Tongue (tissue), 2 donors: Measurements from ENCODE around the gene NANOS1. TPM values are rescaled to one million over a fixed set of nuclear protein-coding genes. Genes with fewer than 3 reads are reported as not detected.
A peak's percentile ranks its signal among the peaks of the same experiment; 100 is the strongest.
"Not testable (repeated sequence)": the region's sequence is repeated elsewhere in the genome, so short reads cannot be mapped to it uniquely, and the experiment has no call there.

Source experiments
- DNase-seq: peaks from one replicate; pipeline ENCODE4 v3.0.0-alpha.2; 2015
- total RNA-seq: library from RNA; depleted of rRNA; stranded (reverse); fragments of >200 nt; gene quantifications from one replicate; pipeline ENCODE4 v1.2.3, GENCODE V29; 2014

NANOS1 gene
- total RNA-seq, 1 donor from 2014 or later = 4.6 TPM

DNA sequence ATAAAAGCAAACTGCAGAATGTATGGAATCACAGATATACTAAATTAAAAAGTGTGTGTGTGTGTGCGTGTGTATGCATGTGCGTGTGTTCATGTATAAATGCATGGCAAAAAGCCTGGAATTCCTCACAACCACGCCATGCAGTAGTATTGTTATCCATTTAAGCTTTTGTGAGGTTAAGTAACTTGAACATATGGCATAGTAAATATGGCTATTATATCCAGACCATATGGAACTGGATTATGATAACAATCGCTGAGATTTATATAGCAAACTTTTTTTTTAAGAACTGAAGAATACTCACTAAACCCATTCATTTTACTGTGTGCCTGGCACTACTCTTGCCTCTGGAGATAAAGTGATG lies 22.3 kb upstream of the NANOS1 start:
- no peak for DNase-seq

DNA sequence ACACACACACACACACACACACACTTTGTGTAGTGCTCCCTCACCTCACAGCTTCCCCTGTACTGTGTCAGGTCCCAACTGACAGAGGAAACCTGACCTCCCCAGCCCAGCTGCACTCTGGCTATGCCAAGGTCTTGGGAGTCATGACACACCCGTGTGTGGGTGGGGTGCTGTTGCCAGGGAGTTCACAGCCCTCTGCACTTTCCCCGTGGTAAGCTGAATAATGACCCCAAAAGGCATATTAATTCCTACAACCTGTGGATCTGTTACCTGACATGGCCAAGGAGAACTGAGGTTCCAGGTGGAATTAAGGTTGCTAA lies 8.9 kb upstream of the NANOS1 start:
- no peak for DNase-seq

DNA sequence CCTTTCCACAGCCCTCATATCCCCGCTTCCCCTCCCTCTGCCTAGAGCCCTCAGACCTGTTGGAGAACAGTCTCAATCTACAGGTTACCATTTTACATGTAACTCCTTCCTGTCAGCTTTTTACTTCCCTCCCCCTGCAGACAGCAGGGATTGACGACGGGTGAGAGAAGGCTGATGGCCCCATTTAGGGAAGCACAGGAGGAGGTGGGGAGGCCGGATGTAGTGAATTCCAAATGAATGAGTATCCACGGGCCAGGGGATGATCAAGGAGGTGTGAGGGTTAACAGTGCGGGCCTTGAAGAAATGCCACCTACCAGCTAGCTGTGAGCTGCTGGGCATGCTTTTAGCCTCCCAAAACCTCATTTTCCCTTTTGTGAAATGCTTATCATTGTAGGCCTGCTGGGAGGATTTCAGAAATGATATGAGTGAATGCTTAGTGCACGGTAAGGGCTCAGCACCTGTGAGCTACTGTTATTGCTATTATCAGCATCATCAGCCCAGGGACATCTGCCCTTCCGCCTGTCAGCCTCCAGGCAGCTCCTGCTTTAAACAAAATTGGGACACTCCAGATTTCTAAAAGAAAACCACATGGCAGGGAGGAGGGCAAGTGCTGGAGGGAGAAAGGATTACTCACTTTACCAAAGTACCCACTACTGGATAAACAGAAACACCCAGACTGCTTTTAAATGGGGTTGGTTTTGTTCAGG lies 6.5 kb upstream of the NANOS1 start:
- DNase-seq = no peak

DNA sequence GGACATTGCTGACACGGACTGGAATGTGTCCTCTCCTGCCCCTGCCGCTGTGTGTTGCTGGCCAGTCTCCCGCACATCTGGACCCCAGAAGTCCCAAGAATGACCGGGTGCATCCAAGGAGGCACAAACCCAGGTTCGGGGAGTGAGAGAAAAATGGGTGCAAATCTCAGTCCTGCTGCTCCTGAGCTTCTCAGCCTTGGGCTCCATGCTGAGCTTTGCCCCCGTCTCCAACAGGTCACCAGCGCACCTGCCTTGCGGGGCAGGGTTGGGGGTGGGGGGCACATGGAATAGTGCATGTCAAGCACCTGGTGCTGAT lies 6.0 kb upstream of the NANOS1 start:
- DNase-seq = no peak

DNA sequence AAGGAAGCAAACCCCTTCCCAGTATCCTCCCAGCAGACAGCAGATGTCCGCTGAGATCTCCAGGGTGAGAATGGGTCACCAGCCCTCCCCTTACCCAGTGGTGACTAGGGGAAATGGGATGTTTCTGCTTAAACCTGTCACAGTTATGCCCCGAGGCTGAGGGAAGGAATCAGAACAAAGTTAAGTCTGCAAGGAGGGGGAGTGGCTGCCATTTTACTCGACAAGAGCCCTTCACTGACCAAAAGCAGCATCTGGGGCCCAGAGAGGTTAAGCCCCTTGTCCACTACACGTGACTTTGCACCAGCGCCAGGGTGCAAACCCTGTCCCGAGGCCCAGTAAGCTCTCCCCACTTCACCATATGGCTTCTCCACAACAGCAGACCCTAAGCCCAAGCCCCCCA lies 4.6 kb upstream of the NANOS1 start:
- DNase-seq = no peak

DNA sequence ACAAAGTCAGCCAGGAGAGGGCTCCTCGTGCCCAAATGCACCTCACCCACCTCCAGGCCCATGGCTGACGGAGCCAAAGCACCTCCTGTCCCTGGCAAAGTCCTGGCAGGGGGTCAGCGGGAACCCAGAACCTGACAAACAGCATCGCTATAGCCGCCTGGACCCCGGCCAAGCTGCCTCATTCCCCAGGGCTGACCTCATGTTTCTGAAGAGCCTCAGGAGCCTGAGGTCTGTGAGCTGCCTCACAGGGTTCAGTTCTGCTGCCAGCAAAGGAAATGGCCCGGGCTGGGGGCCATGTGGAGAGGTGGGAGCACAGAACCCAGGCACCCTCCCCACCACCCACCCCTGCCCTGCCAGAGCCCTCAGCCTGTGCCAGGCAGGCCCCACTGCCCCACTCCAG lies 4.2 kb upstream of the NANOS1 start:
- DNase-seq = peak; percentile 46

DNA sequence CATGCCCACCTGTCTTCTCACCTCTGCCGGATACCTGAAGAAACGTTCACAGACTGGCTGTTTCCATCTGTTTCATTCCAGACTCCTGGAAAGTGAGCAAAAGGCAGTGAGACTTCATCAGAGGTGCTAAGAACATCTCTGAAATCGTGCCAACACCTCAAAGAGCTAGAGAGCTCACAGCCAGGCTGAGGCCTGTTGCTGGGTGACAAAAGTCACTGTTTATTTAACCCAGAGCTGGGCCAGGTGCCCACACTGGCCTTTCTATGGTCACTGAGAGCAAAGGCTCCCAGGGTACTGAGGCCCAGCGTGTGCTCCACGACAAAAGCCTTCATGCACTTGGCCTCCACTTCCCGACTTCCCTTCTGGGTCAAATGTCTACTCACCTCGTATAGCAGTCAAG lies 3.7 kb upstream of the NANOS1 start:
- DNase-seq = peak; percentile 26

DNA sequence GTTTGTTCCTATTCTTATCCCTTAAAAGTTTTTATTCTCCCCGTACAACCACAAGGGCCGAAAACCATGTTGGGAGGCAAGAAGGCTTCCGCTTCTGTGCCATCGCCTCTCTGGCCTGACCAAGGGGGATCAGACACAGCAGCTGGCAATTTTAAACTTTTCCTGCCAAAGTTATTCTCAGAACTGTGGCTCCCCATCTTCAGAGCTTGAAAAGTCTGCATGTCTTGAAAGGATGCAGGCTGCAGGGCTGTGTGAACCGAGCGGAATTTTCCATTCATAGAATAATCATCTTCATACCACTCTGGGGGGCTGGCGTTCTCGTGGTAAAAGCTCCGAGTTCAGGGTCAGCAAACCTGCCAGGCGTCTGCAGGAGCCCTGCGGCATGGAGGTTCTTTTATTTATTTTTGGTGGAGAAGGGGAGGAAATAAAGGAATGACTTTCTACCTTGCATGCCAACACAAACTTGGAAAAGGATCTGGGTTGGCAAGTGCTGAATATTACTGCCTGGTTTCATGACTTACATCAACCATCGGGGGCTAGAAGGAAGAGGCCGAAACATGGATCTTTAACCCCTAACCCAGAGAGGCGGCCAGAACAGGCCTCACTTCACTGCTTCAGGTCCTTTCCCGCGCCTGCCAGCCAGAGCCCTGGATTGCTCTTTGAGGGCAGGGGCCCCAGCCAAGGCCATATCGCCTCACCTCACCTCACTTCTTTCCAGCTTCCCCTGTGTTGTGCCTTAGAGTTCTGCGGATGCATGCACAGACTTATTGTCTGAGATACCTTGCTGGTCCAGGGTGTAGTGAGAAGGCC lies 3.0 kb upstream of the NANOS1 start:
- peak; percentile 21 for DNase-seq

DNA sequence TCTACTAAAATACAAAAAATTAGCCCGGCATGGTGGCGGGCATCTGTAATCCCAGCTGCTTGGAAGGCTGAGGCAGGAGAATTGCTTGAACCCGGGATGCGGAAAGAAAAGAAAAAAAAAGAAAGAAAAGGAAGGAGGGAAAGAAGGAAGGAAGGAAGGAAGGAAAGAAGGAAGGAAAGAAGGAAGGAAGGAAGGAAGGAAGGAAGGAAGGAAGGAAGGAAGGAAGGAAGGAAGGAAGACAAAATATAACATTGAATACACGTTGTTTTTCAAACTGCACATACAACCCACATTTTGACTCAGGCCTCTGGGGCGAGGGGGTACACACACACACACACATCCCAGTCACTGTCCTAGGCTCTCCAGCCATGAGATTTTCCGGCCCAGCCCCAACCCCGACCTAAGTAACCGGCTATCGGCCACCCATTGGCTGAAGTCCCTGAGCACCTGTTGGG lies 1.0 kb upstream of the NANOS1 start:
- not testable (repeated sequence) for DNase-seq

DNA sequence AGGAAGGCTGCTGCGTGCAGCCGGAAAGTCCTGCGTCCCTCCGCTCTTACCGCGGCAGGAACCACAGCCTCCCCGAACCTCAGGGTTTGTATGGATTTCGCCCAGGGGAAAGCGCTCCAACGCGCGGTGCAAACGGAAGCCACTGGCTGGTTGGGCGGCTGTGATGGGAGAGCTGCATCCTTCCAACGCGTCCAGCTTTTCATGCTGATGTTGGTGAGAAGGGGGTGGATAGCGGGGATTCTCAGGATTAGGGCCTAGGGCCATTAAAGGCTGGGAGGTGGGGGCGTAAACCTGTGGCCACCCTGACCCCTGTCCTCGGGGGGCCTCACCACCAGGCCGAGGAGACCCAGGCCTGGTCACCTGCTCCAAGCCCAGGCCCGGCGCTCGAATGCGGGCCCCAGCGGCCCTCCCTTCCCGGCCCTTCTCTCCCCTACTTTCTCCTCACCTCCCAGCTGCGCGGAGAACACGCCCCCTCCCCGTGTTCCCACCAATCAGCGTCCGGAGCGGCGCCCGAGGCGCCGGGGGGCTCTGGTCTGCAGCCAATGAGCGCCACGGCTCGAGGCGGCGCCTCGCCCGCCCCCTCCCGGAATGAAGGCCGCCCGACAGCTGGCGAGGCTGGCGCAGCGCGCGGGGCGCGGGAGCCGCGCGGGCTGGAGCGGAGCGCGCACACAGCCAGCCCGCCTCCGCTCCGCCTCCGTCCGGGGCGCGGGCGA lies 458 bp upstream of the NANOS1 start:
- peak; percentile 96 for DNase-seq

DNA sequence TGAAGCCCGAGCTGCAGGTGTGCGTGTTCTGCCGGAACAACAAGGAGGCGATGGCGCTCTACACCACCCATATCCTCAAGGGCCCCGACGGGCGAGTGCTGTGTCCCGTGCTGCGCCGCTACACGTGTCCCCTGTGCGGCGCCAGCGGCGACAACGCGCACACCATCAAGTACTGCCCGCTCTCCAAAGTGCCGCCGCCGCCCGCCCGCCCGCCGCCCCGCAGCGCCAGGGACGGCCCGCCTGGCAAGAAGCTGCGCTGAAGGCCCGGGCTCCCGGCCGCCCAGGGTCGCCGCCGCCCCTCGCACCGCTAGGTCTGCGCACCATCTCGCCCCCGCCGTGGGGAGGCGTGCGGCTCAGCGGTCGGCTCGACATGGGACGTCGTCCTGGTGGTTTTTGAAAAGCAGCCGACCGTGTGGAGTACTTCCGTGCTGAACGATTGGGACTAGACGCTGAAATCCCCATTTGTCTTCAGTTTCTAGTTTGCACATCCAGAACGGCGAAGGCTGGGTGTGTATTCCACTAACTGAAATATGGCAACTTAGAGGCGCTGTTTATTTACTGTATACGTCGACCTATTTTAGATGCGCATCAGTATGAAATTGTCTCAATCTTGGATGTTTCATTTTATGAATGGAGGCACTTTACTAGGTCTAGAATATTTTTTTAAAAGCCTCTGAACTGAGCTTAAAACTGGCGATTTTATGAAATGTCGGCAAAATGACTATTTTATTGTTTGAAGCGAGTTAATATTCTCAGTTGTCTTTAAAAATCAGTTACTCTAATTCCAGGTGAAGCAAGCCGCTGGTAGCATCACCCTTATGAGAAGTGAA lies 1.1 kb downstream of the NANOS1 start:
- peak; percentile 51 for DNase-seq

DNA sequence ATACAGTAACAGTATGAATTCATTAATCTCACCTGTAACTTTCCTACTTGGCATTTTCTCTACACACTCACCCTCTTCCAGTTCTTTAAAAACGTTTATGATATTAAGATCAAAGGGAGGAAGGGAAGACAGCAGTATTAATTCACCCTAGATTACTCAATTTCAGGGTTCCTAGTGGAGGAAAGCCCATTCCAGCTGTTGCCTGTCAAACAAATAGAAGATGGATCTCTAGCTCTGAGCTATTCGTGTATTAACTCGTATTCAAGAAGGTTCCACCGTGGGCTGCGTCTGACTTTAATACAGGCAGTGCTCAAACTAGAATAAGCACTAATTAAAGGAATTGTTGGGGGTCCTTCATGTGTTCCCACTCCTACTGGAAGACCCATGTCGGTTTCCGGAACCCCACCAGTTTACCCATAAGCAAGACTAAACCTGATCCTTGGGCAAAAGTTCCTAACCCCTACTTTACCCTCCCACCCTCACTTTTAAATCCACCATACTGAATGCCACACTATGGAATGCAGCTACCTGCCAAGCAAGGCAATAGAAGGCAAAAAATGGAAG lies 2.1 kb downstream of the NANOS1 start:
- DNase-seq = peak; percentile 39

DNA sequence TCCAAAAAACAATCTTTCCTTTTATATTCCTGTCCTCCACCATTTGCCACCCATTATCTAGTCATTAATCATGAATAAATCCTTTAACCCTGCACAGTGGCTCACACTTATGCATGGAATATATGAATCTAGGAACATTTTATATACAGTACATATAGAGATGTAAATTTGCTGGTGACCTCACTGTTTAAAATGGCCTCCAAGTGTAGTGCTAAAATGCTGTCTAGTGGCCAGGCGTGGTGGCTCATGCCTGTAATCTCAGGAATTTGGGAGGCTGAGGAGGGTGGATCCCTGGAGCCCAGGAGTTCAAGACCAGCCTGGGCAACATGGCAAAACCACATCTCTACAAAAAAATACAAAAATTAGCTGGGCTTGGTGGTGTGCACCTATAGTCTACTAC lies 9.6 kb downstream of the NANOS1 start:
- DNase-seq = no peak

DNA sequence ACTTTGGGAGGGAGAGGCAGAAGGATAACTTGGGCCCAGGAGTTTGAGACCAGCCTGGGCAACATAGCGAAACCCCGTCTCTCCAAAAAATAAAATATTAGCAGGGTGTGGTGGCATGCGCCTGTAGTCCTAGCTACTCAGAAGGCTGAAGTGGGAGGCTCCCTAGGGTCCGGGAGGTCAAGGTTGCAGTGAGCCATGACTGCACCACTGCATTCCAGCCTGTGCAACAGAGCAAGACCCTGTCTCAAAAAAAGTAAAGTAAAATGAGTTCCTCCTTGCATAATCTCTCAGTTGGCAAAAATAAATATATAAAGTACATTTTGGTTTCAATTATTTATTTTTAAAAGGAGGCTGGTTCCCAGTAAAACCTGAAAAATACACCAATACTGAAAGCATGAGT lies 11.8 kb downstream of the NANOS1 start:
- no peak for DNase-seq

DNA sequence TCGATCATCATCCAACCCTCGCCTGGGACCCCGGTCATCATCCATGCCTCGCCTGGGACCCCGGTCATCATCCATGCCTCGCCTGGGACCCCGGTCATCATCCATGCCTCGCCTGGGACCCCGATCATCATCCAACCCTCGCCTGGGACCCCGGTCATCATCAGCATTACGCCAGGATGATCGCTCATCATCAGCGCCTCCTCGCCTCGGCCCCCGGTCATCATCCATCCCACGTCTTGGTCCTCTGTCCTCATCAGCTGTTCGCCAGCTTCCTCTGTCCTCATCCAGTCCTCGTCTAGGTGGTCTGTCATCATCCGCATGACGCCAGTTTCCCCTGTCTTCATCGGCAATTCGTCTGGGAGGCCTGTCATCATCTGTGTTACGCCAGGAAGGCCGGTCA lies 12.7 kb downstream of the NANOS1 start:
- DNase-seq = no peak

DNA sequence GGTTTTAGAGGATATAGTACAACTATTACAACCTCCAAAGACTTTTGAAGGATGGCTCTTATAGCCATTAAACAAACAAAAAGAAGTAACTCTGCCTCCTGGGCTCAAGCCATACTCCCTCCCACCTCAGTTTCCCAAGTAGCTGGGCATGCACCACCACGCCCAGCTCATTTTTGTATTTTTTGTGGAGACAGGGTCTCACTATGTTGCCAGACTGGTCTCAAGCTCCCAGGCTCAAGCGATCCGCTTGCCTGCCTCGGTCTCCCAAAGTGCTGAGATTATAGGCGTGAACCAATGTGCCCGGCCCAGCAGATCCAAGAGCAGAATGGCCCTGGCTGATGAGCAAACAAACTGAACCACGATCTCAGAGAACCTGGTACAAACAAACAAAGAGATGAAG lies 16.0 kb downstream of the NANOS1 start:
- no peak for DNase-seq

DNA sequence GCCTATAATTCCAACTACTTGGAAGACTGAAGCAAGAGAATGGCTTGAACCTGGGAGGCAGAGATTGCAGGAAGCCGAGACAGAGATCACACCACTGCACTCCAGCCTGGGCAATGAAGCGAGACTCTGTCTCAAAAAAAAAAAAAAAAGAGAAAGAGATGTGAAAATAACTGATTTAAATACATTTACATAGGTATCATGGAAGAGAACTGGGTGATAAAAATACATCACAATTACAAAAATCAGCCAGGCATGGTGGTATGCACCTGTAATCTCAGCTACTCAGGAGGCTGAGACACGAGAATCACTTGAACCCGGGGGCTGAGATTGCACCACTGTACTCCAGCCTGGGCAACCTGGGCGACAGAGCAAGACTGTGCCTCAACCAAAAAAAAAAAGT lies 19.8 kb downstream of the NANOS1 start:
- DNase-seq = no peak

DNA sequence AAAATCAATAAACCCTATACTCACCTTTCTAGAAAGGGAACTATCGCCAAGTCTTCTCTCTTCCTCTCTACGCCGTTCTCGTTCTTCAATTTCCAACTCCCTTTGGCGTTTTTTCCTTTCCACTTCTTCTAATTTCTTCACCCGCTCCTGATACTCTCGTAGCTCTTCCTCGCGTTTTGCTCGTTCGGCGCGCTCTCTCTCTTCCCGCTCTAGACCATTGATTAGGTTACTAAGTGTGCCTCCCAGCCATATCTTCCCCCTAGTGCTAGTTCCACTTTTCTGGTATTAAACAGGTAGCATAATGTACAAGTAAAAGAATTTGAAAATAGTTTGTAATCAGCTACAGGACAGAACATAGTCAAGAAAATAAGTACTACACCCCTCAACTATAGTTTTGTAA lies 20.3 kb downstream of the NANOS1 start:
- no peak for DNase-seq

DNA sequence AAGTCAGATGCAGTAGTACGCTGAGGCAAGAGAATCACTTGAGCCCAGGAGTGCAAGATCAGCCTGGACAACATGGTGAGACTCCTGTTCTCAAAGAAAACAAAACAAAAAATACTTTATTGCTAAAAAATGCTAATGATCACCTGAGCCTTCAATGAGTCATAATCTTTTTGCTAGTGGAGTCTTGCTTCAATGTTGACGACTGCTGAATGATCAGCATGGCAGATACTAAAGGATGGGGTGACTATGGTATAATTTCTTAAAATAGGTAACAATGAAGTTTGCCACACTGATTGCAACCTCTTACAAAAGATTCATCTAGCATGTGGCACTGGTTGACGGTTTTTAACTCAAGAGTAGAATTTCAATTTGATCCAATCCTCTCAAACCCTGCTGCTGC lies 22.3 kb downstream of the NANOS1 start:
- no peak for DNase-seq

DNA sequence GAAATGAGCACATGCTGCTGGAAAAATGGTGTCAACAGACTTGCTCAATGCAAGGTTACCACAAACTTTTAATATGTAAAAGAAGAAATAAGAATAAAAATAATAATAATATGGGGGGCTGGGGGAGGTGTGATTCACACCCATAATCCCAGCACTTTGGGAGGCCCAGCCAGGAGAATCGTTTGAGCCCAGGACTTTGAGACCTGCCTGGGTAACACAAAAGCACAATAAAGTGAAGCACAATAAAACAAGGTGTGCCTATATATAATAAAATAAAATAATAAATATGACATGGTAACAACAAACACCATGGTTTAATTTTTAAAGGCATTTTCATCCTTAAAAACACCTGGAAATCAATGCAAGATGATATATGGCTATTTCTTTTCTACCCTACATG lies 26.0 kb downstream of the NANOS1 start:
- DNase-seq = no peak

DNA sequence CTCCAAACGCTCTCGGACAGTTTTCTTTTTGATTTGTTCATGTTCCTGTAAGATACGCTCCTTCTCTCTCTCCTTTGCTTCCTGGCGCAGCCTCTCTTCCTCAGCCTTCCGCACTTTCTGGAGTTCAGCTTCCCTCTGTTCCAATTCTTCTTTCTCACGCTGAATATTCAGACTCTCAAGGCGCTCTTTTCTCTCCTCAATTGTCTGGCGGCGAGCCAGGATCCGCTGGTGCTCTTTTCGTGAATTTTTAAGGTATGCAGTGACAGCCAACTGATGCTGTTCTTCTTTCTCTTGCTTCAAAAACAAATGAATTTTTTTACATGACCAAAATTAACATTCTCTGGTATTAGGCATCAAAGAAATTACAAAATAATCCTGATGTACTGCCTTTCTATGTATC lies 28.5 kb downstream of the NANOS1 start:
- DNase-seq = no peak

DNA sequence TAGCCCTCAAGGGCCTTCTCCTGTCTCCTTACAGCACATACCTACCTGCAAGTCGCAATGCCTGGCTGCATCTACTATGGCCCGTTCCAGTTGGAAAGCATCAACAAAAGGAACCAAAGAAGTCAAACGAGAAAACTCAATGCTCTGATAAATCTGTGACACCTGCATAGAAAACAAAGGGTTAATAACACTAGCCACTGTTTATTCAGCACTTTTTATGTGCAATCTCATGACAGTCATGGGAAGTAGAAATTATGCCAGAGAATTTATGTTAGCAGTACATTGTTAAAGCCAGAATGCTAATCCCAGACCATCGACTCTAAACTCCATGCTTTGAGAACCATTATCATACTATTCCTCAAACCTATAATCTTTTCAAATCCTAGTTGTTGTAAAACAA lies 30.0 kb downstream of the NANOS1 start:
- DNase-seq = no peak
